OCI-LY1 (cell line): Measurements from ENCODE around the gene GPR173.
A peak's percentile ranks its signal among the peaks of the same experiment; 100 is the strongest.

Experiments
- H2AFZ ChIP-seq: fragments of 200-600 bp; sonication (generic), shearing (Covaris generic); 2 replicates; pipeline ENCODE4 v1.6.0; 2014; ENCODE audit warnings: antibody characterized with exemption, mild to moderate bottlenecking, low read length
- H3F3A ChIP-seq: fragments of 200-600 bp; sonication (generic), shearing (Covaris generic); 2 replicates; pipeline ENCODE4 v1.6.0; 2014; ENCODE audit warnings: mild to moderate bottlenecking, antibody characterized with exemption, low read length, moderate library complexity; ENCODE audit not compliant: insufficient read depth
- H3K27ac ChIP-seq: fragments of 200-600 bp; sonication (generic); 2 replicates; pipeline ENCODE4 v1.5.1; 2014; ENCODE audit warnings: low read length, mixed run types, mild to moderate bottlenecking, low read depth; ENCODE audit not compliant: poor library complexity, severe bottlenecking
- H3K27me3 ChIP-seq: fragments of 200-600 bp; sonication (generic); 2 replicates; pipeline ENCODE4 v1.6.0; 2014; ENCODE audit warnings: antibody characterized with exemption, mild to moderate bottlenecking, low read length, moderate library complexity; ENCODE audit not compliant: insufficient read depth
- H3K36me3 ChIP-seq: fragments of 200-600 bp; sonication (generic); 2 replicates; pipeline ENCODE4 v1.6.1; 2014; ENCODE audit warnings: mild to moderate bottlenecking, antibody characterized with exemption, low read length, moderate library complexity, mixed read lengths; ENCODE audit not compliant: insufficient read depth
- H3K4me1 ChIP-seq: fragments of 200-600 bp; sonication (generic); 2 replicates; pipeline ENCODE4 v1.5.1; 2014; ENCODE audit warnings: mild to moderate bottlenecking, low read length, moderate library complexity; ENCODE audit not compliant: insufficient read depth, severe bottlenecking
- H3K4me2 ChIP-seq: fragments of 200-600 bp; sonication (generic), shearing (Covaris generic); 2 replicates; pipeline ENCODE4 v1.6.1; 2014; ENCODE audit warnings: low read length
- H3K4me3 ChIP-seq: fragments of 200-600 bp; sonication (generic); 2 replicates; pipeline ENCODE4 v1.5.1; 2014; ENCODE audit warnings: low read length, low read depth, mild to moderate bottlenecking, mixed read lengths; ENCODE audit not compliant: poor library complexity, severe bottlenecking
- H3K79me2 ChIP-seq: fragments of 200-600 bp; shearing (Covaris generic); 2 replicates; pipeline ENCODE4 v1.6.1; 2016; ENCODE audit warnings: mixed run types, low read length, mixed read lengths; ENCODE audit not compliant: insufficient read depth
- H3K9ac ChIP-seq: fragments of 200-600 bp; sonication (generic), shearing (Covaris generic); 2 replicates; pipeline ENCODE4 v1.6.1; 2014; ENCODE audit warnings: mild to moderate bottlenecking, low read length, mixed read lengths
- H3K9me2 ChIP-seq: fragments of 200-600 bp; sonication (generic), shearing (Covaris generic); 2 replicates; pipeline ENCODE4 v1.6.1; 2014; ENCODE audit warnings: low read depth, mild to moderate bottlenecking, low read length, mixed read lengths
- H3K9me3 ChIP-seq: fragments of 200-600 bp; shearing (Covaris generic); 2 replicates; pipeline ENCODE4 v1.6.1; 2014; ENCODE audit warnings: low read length, mixed read lengths
- H4K20me1 ChIP-seq: fragments of 200-600 bp; sonication (generic), shearing (Covaris generic); 2 replicates; pipeline ENCODE4 v1.6.0; 2016; ENCODE audit warnings: mild to moderate bottlenecking, low read length; ENCODE audit not compliant: insufficient read depth
- EZH2 ChIP-seq: fragments of 200-600 bp; sonication (generic), shearing (Covaris generic); IDR thresholded peaks from 2 replicates; pipeline ENCODE4 v1.8.0; 2017; ENCODE audit warnings: borderline replicate concordance, mixed run types, mild to moderate bottlenecking, antibody characterized with exemption, low read length, moderate library complexity, mixed read lengths
- TF ChIP-seq, protein P1 (sequence below): fragments of 200-600 bp; sonication (generic), shearing (Covaris generic); IDR thresholded peaks from 2 replicates; pipeline ENCODE4 v1.5.1; 2017; ENCODE audit warnings: mild to moderate bottlenecking, antibody characterized with exemption, low read length, moderate library complexity, mixed read lengths

The GPR173 gene

DNA sequence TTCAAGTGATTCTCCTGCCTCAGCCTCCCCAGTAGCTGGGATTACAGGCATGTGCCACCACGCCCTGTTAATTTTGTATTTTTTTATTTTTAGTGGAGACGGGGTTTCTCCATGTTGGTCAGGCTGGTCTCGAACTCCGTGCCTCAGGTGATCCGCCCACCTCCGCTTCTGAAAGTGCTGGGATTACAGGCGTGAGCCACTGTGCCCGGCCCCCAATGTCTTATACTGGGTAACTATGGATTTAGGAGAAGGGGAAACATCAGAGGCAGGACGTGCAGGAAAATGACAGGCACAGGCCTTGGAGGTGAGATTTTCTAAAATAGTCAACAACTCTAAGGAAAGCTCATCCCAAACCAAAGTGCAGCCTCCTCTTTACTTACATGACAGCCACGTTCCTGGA lies 22.5 kb downstream of the GPR173 start:
- Histone ChIP-seq H4K20me1 (no peaks in the 10 kb centered on the region), H3K36me3 (no peaks in the 10 kb centered on the region), H3K79me2 (no peaks in the 10 kb centered on the region), H3K27me3 (no peaks in the 10 kb centered on the region), H3K9me2 (no peaks in the 10 kb centered on the region), H3K9me3 (no peaks in the 10 kb centered on the region), H3F3A (peaks cover 7% of the 10 kb centered on the region; the same call in 1 of the 2 replicates), H3K4me1 (peaks cover 27% of the 10 kb centered on the region), H3K4me2 (peak overlapping the region; percentile 58), H2AFZ (no peak overlapping the region), H3K27ac (peak overlapping the region; percentile 100), H3K9ac (peak overlapping the region; percentile 82; the same call in 1 of the 2 replicates), H3K4me3 (peak overlapping the region; percentile 52)
- TF ChIP-seq, protein P1, sequence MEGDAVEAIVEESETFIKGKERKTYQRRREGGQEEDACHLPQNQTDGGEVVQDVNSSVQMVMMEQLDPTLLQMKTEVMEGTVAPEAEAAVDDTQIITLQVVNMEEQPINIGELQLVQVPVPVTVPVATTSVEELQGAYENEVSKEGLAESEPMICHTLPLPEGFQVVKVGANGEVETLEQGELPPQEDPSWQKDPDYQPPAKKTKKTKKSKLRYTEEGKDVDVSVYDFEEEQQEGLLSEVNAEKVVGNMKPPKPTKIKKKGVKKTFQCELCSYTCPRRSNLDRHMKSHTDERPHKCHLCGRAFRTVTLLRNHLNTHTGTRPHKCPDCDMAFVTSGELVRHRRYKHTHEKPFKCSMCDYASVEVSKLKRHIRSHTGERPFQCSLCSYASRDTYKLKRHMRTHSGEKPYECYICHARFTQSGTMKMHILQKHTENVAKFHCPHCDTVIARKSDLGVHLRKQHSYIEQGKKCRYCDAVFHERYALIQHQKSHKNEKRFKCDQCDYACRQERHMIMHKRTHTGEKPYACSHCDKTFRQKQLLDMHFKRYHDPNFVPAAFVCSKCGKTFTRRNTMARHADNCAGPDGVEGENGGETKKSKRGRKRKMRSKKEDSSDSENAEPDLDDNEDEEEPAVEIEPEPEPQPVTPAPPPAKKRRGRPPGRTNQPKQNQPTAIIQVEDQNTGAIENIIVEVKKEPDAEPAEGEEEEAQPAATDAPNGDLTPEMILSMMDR: no peak
- no peak for TF ChIP-seq EZH2

- H3K27ac ChIP-seq: peak overlapping the region; percentile 100
- H3K4me2 ChIP-seq: peak overlapping the region; percentile 58
Observed at GRCh38 chrX:53071604-53072417, 23.2 kb downstream of the GPR173 start.

GRCh38 chrX:53072418-53073114 lies 24.0 kb downstream of the GPR173 start:
- H3K79me2 ChIP-seq: no peaks in the 10 kb centered on the region
- TF ChIP-seq EZH2: no peak
- TF ChIP-seq, protein P1: no peak
- peak overlapping the region; percentile 82 for H3K9ac ChIP-seq
- H3K4me2 ChIP-seq: peak overlapping the region; percentile 58
- H3K4me3 ChIP-seq: peak overlapping the region; percentile 52
- no peaks in the 10 kb centered on the region for H3K36me3 ChIP-seq
- H3K27me3 ChIP-seq: no peaks in the 10 kb centered on the region
- H4K20me1 ChIP-seq: no peaks in the 10 kb centered on the region
- H3K9me2 ChIP-seq: no peaks in the 10 kb centered on the region
- no peaks in the 10 kb centered on the region for H3K9me3 ChIP-seq
- H3F3A ChIP-seq: peaks cover 7% of the 10 kb centered on the region; the same call in 1 of the 2 replicates
- H3K27ac ChIP-seq: peak overlapping the region; percentile 100
- H2AFZ ChIP-seq: peak overlapping the region; percentile 80
- peaks cover 30% of the 10 kb centered on the region for H3K4me1 ChIP-seq

More at GRCh38 chrX:53071604-53072417, 23.2 kb downstream of the GPR173 start:
- Histone ChIP-seq H3K79me2 (no peaks in the 10 kb centered on the region), H4K20me1 (no peaks in the 10 kb centered on the region), H3K9me3 (no peaks in the 10 kb centered on the region), H3F3A (peaks cover 7% of the 10 kb centered on the region; the same call in 1 of the 2 replicates), H3K36me3 (no peaks in the 10 kb centered on the region), H3K9ac (peak overlapping the region; percentile 82), H3K4me1 (peaks cover 27% of the 10 kb centered on the region), H3K4me3 (peak overlapping the region; percentile 52), H3K27me3 (no peaks in the 10 kb centered on the region), H2AFZ (peak overlapping the region; percentile 80; the same call in 1 of the 2 replicates), H3K9me2 (no peaks in the 10 kb centered on the region)
- TF ChIP-seq, protein P1: peak; percentile 65
- TF ChIP-seq EZH2: no peak
